ENCODE measurements around the gene PDZD2.

DNA sequence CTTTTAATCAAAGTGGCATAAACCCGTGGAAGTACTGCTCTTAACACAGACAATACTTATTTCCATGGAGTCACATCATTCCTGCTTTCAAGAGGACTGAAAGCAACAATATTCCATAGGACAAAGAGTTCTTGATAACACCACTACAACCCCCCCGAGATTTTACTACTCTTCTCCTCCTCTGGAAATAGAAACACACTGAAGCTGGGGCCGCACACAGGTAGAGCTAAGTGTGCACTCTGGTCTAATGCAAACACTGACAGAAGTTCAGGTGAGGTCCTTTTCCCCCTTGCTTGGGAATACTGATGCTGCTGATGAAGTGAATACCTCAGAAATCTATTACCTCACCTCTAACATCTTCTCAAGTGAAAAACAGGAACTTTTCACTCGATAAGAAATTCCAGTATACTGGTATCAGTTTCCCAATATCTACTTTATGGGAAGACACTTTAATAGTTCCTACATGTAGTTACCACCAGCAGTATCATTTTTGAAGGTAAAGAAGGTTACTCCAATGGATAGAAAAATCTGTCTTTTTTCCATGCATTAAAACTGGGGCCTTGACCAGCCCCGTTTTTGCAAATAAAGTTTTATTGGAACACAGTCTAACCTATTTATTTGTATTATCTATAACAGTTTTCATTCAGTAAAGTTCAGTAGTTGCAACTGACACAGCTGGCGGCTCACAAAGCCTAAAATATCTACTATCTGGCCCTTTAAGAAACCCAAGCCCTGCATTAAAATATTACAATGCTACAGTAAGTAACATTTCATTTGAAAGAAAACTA is 485.2 kb downstream of the PDZD2 start:
- TF ChIP-seq POLR2A (IDR thresholded peaks at IDR 0.05; ENCODE audit: low read length) (no peak), GATA1 (IDR thresholded peaks at IDR 0.05; ENCODE audit: low read depth, low read length) (no peak)
